ENCODE results near the gene HAVCR1.

The HAVCR1 gene

DNA sequence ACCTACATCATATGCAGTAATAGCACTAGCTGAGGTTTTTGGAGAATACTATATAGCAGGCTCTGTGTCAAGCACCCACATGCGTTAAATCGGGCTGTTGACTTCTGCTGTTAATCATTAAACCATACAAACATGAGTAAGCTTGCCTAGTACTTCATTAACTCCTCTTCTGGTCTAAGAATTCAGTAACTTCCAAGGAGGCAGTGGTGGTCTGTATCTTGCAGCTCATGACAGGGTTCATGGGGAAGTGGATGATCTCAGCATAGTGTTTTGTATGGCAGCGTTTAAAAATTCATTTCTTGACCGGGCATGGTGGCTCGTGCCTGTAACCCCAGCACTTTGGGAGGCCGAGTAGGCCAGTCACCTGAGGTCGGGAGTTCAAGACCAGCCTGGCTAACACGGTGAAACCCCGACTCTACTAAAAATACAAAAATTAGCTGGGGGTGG is at the start of gene HAVCR1:
TSS of gene HAVCR1 (minus strand) at position 24 of the 447 bp plus-strand sequence. CDS start 1,173 bp downstream, outside the sequence.
- H3K9me3 ChIP-seq (ENCODE audit: control insufficient read depth in 2 of 2, low read length in 2 of 2) = no peaks in the 10 kb centered on the region
- no peaks in the 10 kb centered on the region for H3K4me1 ChIP-seq (ENCODE audit: control insufficient read depth, insufficient read depth, low read length)
- H3K4me3 ChIP-seq (ENCODE audit: low read length in 2 of 2) = no peak within 1 kb of the TSS
- H3K27ac ChIP-seq (ENCODE audit: low read length) = no peak within 1 kb of the TSS
- H3K9ac ChIP-seq (ENCODE audit: low read length in 2 of 2) = no peak within 1 kb of the TSS
- no peaks in the 10 kb centered on the region for H3K36me3 ChIP-seq (ENCODE audit: control insufficient read depth in 2 of 2, insufficient read depth in 2 of 2, low read length in 2 of 2)
- H3K27me3 ChIP-seq (ENCODE audit: control insufficient read depth in 1 of 2, insufficient read depth in 2 of 2, low read length in 2 of 2) = no peaks in the 10 kb centered on the region

DNA sequence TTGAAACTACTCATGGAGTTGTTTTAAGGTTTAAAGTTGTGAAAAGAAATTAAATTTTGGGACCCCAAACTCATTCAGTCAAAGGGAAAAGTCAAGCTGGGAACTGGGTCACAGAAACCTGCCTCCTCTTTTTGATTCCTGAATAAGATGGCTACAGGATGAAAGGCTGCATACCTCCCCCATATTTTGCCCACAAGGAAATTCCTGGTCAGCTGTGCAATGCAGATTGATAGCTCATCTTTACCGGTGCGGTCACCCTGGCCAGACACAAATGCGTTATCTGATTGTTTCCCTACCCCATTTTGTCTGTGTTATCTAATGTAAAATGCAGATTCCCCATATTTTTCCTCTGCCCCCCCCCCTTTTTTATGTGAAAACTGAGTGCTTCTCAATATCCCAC is 48.6 kb upstream of the HAVCR1 start:
- H3K4me3 ChIP-seq (ENCODE audit: low read length in 2 of 2) = no peak overlapping the region
- no peaks in the 10 kb centered on the region for H3K27me3 ChIP-seq (ENCODE audit: control insufficient read depth in 1 of 2, insufficient read depth in 2 of 2, low read length in 2 of 2)
- no peak overlapping the region for H3K9ac ChIP-seq (ENCODE audit: low read length in 2 of 2)
- H3K27ac ChIP-seq (ENCODE audit: low read length) = no peak overlapping the region
- H3K4me1 ChIP-seq (ENCODE audit: control insufficient read depth, insufficient read depth, low read length) = no peaks in the 10 kb centered on the region
- no peaks in the 10 kb centered on the region for H3K36me3 ChIP-seq (ENCODE audit: control insufficient read depth in 2 of 2, insufficient read depth in 2 of 2, low read length in 2 of 2)
- no peaks in the 10 kb centered on the region for H3K9me3 ChIP-seq (ENCODE audit: control insufficient read depth in 2 of 2, low read length in 2 of 2)

DNA sequence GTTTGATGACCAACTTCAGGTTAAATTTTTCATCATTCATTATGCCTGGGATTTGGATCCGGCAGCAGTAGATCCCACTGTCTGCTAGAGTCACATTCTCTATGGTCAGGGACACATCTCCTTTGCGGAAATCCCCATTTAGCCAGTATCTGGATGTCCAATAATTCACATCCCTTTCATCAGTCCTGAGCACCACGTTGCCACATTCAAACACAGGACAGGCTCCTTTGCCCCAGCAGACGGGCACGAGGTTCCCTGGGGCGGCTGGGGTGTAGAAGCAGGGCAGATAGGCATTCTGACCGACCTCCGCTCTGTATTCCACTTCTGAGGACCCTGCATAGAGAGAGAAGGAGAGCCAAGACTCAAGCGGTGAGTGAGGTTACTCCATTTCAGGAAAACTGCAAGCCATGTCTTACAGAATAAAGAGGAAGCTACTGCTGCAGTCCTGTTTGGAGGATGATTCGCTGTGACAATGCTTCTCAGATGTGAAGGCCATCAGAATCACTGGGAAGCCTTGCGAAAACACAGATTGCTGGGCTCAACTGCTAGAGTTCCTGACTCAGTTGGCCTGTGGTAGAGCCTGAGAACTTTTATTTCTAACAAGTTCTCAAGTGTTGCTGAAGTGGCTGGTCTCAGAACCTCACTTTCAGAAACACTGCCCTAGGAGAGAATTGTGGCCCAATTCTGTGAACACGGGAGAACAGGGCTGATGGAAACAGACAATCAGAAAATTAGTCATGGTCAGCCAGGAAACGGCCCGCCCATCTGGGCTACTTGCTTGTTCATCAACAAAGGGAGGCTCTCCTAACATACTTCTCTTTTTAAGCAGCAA is 47.9 kb upstream of the HAVCR1 start:
- H3K36me3 ChIP-seq (ENCODE audit: control insufficient read depth in 2 of 2, insufficient read depth in 2 of 2, low read length in 2 of 2) = no peaks in the 10 kb centered on the region
- H3K27ac ChIP-seq (ENCODE audit: low read length) = no peak overlapping the region
- no peaks in the 10 kb centered on the region for H3K27me3 ChIP-seq (ENCODE audit: control insufficient read depth in 1 of 2, insufficient read depth in 2 of 2, low read length in 2 of 2)
- no peaks in the 10 kb centered on the region for H3K9me3 ChIP-seq (ENCODE audit: control insufficient read depth in 2 of 2, low read length in 2 of 2)
- no peak overlapping the region for H3K9ac ChIP-seq (ENCODE audit: low read length in 2 of 2)
- H3K4me1 ChIP-seq (ENCODE audit: control insufficient read depth, insufficient read depth, low read length) = no peaks in the 10 kb centered on the region
- no peak overlapping the region for H3K4me3 ChIP-seq (ENCODE audit: low read length in 2 of 2)

DNA sequence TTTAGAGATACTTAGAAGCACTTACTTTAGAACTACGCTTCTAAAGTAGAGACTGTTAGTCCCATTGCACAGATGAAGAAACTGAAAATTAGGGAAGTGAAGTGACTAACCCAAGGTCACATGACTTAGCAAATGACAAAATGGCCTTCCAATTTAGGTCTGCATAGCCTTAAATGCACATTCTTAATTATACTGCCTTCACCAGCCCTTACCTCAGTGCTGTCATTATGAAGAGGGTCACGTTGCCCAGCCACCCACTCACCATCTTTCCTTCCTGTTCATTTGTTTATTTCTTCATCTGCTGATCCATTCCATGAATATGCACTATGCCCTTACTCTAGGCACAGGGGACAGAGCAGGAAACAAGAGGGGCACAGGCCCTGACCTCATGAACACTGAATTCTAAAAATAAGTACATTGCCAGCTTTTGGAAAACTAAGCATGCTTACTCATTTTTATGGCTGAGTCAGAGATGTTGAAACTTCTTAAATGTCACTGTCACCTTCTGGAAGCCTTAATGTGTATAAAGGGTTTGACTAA is 41.3 kb upstream of the HAVCR1 start:
- Histone ChIP-seq H3K36me3 (ENCODE audit: control insufficient read depth in 2 of 2, insufficient read depth in 2 of 2, low read length in 2 of 2) (no peaks in the 10 kb centered on the region), H3K27me3 (ENCODE audit: control insufficient read depth in 1 of 2, insufficient read depth in 2 of 2, low read length in 2 of 2) (no peaks in the 10 kb centered on the region), H3K9me3 (ENCODE audit: control insufficient read depth in 2 of 2, low read length in 2 of 2) (no peaks in the 10 kb centered on the region), H3K4me3 (ENCODE audit: low read length in 2 of 2) (no peak overlapping the region), H3K27ac (ENCODE audit: low read length) (no peak overlapping the region), H3K9ac (ENCODE audit: low read length in 2 of 2) (no peak overlapping the region), H3K4me1 (ENCODE audit: control insufficient read depth, insufficient read depth, low read length) (no peaks in the 10 kb centered on the region)

DNA sequence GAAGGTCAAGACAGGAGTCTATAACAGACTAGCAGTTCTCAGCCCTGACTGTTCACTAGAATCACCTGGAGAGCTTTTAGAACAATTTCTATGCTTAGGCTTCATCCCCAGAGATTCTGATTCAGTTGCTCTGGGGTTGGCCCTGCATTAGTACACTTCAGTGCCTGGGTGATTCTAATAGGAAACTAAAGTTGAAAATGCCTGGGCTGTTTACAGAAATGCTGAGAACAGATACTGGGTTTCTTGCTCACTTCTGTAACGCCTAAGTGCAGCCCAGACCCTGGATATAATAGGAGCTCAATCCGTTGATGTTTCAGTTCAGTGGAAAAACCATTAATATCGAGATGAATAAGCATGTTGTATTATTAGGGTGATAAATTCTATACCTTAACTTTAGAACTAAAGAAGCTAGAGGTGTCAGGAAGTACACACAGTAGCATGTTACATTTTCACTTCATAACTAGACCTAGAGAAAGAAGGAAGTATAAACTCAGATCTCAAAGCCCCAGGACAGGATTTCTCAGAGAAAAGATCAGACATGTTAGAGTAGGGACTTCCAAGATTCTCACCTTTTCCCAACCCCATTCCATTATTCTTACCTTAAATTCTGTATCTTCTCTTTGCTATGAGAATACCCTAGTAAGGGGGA is 29.6 kb upstream of the HAVCR1 start:
- H3K9ac ChIP-seq (ENCODE audit: low read length in 2 of 2) = no peak overlapping the region
- no peaks in the 10 kb centered on the region for H3K27me3 ChIP-seq (ENCODE audit: control insufficient read depth in 1 of 2, insufficient read depth in 2 of 2, low read length in 2 of 2)
- H3K27ac ChIP-seq (ENCODE audit: low read length) = no peak overlapping the region
- no peaks in the 10 kb centered on the region for H3K4me1 ChIP-seq (ENCODE audit: control insufficient read depth, insufficient read depth, low read length)
- H3K36me3 ChIP-seq (ENCODE audit: control insufficient read depth in 2 of 2, insufficient read depth in 2 of 2, low read length in 2 of 2) = no peaks in the 10 kb centered on the region
- no peak overlapping the region for H3K4me3 ChIP-seq (ENCODE audit: low read length in 2 of 2)
- H3K9me3 ChIP-seq (ENCODE audit: control insufficient read depth in 2 of 2, low read length in 2 of 2) = no peaks in the 10 kb centered on the region

DNA sequence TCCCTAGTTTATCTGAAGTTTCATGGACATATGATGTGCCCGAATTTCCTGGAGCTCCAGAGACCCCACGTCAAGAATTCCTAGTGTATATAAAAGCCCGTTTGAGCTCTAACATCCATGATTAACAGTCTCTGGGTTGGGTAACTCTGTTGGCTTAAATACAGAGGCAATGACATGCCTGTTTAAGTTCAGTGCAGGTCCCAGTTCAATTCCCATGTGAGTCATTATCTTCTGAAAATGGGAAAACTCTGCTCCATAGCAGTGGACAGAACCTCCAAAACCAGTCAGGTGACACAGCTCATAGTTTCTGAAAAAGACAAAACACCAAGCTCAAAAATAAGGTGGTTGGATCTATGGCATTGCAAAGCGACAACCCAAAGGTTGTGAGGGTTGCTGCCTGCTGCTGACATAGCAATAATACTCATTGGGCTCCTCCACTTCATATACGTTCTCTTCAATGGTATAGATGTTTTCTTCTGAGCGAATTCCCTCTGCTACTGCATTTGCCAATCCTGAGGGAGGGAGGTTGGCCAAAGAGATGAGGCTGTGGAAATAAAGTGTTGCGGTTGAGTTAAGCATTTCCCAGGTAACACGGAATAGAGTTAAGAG is 27.9 kb upstream of the HAVCR1 start:
- Histone ChIP-seq H3K4me3 (ENCODE audit: low read length in 2 of 2) (no peak overlapping the region), H3K27me3 (ENCODE audit: control insufficient read depth in 1 of 2, insufficient read depth in 2 of 2, low read length in 2 of 2) (no peaks in the 10 kb centered on the region), H3K36me3 (ENCODE audit: control insufficient read depth in 2 of 2, insufficient read depth in 2 of 2, low read length in 2 of 2) (no peaks in the 10 kb centered on the region), H3K27ac (ENCODE audit: low read length) (no peak overlapping the region), H3K9ac (ENCODE audit: low read length in 2 of 2) (no peak overlapping the region), H3K9me3 (ENCODE audit: control insufficient read depth in 2 of 2, low read length in 2 of 2) (no peaks in the 10 kb centered on the region), H3K4me1 (ENCODE audit: control insufficient read depth, insufficient read depth, low read length) (no peaks in the 10 kb centered on the region)

DNA sequence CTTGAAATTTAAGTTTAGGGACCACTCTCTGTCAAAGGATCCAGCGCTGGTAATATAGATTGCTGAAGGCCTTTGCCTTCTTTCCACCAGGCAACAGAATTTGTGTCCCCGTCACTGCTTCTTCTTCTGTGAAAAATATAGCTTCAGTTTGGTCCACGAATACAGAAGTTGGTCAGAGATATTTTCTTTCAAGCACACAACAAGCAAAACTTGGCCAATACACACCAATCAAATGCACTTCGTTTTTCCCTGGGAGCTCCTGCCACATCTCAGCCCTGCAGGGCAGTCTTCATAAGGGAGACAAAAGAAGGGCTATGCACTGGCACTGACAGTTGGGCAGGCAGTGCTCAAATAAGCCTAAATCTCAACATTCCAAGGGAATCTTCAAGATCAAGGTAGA is 27.0 kb upstream of the HAVCR1 start:
- Histone ChIP-seq H3K4me1 (ENCODE audit: control insufficient read depth, insufficient read depth, low read length) (no peaks in the 10 kb centered on the region), H3K27me3 (ENCODE audit: control insufficient read depth in 1 of 2, insufficient read depth in 2 of 2, low read length in 2 of 2) (no peaks in the 10 kb centered on the region), H3K36me3 (ENCODE audit: control insufficient read depth in 2 of 2, insufficient read depth in 2 of 2, low read length in 2 of 2) (no peaks in the 10 kb centered on the region), H3K4me3 (ENCODE audit: low read length in 2 of 2) (no peak overlapping the region), H3K9me3 (ENCODE audit: control insufficient read depth in 2 of 2, low read length in 2 of 2) (no peaks in the 10 kb centered on the region), H3K27ac (ENCODE audit: low read length) (no peak overlapping the region), H3K9ac (ENCODE audit: low read length in 2 of 2) (no peak overlapping the region)

DNA sequence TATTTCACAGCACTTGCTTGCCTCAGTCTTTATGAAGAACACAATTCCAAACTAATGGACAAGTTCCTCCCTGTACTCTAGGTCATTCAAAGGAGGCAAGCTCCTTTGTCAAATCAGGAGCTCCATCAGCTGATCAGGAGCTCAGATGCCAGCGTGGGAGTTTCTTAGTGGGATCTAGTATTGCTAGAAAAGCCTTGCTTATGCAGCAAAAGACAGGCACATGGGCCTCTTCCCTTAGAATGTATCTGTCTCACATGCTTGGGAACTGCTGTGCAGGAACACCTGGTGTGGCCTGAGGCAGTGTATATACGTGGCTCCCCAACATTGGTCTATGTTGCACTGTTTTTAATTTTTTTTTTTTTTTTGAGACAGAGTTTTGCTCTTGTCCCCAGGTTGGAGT is 21.4 kb upstream of the HAVCR1 start:
- H3K4me3 ChIP-seq (ENCODE audit: low read length in 2 of 2) = no peak overlapping the region

DNA sequence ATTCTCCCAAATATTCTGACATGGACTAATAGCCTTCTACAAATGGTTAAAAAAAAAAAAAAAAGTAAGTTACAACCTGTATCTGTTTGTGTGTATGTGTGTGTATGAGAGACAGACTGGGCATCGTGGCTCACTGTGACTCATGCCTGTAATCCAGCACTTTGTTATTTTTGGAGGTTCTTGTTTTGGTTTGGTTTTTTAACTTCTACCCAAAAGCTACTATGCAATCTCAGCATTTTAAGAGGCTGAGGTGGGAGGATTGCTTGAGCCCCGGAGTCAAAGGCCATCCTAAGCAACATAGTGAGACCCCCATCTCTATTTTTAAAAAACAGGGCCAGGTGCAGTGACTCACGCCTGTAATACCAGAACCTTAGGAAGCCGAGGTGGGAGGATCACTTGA is 17.6 kb upstream of the HAVCR1 start:
- Histone ChIP-seq H3K9ac (ENCODE audit: low read length in 2 of 2) (no peak overlapping the region), H3K9me3 (ENCODE audit: control insufficient read depth in 2 of 2, low read length in 2 of 2) (no peaks in the 10 kb centered on the region), H3K4me3 (ENCODE audit: low read length in 2 of 2) (no peak overlapping the region), H3K27me3 (ENCODE audit: control insufficient read depth in 1 of 2, insufficient read depth in 2 of 2, low read length in 2 of 2) (no peaks in the 10 kb centered on the region), H3K36me3 (ENCODE audit: control insufficient read depth in 2 of 2, insufficient read depth in 2 of 2, low read length in 2 of 2) (no peaks in the 10 kb centered on the region), H3K27ac (ENCODE audit: low read length) (no peak overlapping the region), H3K4me1 (ENCODE audit: control insufficient read depth, insufficient read depth, low read length) (no peaks in the 10 kb centered on the region)

More for the DNA sequence above, 21.4 kb upstream of the HAVCR1 start:
- Histone ChIP-seq H3K4me1 (ENCODE audit: control insufficient read depth, insufficient read depth, low read length) (no peaks in the 10 kb centered on the region), H3K27ac (ENCODE audit: low read length) (no peak overlapping the region), H3K9ac (ENCODE audit: low read length in 2 of 2) (no peak overlapping the region), H3K9me3 (ENCODE audit: control insufficient read depth in 2 of 2, low read length in 2 of 2) (no peaks in the 10 kb centered on the region), H3K27me3 (ENCODE audit: control insufficient read depth in 1 of 2, insufficient read depth in 2 of 2, low read length in 2 of 2) (no peaks in the 10 kb centered on the region), H3K36me3 (ENCODE audit: control insufficient read depth in 2 of 2, insufficient read depth in 2 of 2, low read length in 2 of 2) (no peaks in the 10 kb centered on the region)

DNA sequence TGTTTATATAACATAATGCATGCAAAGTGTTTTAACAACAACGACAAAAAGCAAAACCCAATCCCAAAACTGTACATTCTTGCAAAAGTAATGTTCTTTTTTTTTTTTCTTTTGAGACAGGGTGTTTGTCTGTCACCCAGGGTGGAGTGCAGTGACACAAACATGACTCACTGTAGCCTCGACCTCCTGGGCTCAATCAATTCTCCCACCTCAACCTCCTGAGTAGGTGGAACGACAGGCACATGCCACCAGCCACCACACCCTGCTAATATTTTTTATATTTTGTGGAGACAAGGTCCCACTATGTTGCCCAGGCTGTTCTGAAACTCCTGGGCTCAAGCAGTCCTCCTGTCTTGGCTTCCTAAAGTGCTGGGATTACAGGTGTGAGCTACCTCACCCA is 13.6 kb upstream of the HAVCR1 start:
- Histone ChIP-seq H3K4me1 (ENCODE audit: control insufficient read depth, insufficient read depth, low read length) (no peaks in the 10 kb centered on the region), H3K27ac (ENCODE audit: low read length) (no peak overlapping the region), H3K27me3 (ENCODE audit: control insufficient read depth in 1 of 2, insufficient read depth in 2 of 2, low read length in 2 of 2) (no peaks in the 10 kb centered on the region), H3K36me3 (ENCODE audit: control insufficient read depth in 2 of 2, insufficient read depth in 2 of 2, low read length in 2 of 2) (no peaks in the 10 kb centered on the region), H3K9me3 (ENCODE audit: control insufficient read depth in 2 of 2, low read length in 2 of 2) (no peaks in the 10 kb centered on the region), H3K9ac (ENCODE audit: low read length in 2 of 2) (no peak overlapping the region), H3K4me3 (ENCODE audit: low read length in 2 of 2) (no peak overlapping the region)

All from stomach smooth muscle (tissue), 2 donors.